ENCODE results near the gene MRC2. TPM values are rescaled to one million over a fixed set of nuclear protein-coding genes. Genes with fewer than 3 reads are reported as not detected.

The MRC2 gene
- polyA plus RNA-seq, 1 experiment = 271 TPM

DNA sequence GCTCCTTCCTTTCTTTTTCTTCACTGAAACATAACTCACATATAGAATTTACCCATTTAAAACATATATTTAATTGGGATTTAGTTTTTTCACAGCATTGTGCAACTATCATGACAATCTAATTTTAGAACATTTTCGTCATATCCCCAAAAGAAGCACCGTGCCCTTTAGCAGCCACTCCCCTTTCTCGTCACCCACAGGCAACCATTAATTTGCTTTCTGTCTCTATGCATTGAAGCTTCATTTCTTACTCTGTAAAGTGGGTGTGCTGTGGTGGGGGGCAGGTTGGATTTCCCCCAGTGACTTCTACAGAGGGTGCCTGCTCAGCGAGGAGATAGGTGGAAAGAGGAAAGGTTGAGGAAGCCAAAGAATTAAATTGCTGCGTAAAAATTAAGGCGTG, 35.8 kb downstream of the MRC2 start:
- peaks cover 28% of the 10 kb centered on the region for H3K36me3 ChIP-seq (ENCODE audit: control insufficient read depth, insufficient read depth, low read length)
- H3K27me3 ChIP-seq (ENCODE audit: control insufficient read depth, insufficient read depth, low read length) = no peaks in the 10 kb centered on the region
- H3K4me3 ChIP-seq (ENCODE audit: low read depth, low read length) = no peak overlapping the region
- TF ChIP-seq, protein P1, sequence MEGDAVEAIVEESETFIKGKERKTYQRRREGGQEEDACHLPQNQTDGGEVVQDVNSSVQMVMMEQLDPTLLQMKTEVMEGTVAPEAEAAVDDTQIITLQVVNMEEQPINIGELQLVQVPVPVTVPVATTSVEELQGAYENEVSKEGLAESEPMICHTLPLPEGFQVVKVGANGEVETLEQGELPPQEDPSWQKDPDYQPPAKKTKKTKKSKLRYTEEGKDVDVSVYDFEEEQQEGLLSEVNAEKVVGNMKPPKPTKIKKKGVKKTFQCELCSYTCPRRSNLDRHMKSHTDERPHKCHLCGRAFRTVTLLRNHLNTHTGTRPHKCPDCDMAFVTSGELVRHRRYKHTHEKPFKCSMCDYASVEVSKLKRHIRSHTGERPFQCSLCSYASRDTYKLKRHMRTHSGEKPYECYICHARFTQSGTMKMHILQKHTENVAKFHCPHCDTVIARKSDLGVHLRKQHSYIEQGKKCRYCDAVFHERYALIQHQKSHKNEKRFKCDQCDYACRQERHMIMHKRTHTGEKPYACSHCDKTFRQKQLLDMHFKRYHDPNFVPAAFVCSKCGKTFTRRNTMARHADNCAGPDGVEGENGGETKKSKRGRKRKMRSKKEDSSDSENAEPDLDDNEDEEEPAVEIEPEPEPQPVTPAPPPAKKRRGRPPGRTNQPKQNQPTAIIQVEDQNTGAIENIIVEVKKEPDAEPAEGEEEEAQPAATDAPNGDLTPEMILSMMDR (IDR thresholded peaks at IDR 0.05; ENCODE audit: insufficient read depth, low read depth, low read length) = no peak
- no peak for DNase-seq (ENCODE audit: low read depth)
- CTCF ChIA-PET = interaction anchor here (2.3 kb wide), 1 partner anchor 9 kb away, joined by 7 read pairs; no protein-coding TSS in a partner anchor
- POLR2A ChIA-PET = no interaction called here

DNA sequence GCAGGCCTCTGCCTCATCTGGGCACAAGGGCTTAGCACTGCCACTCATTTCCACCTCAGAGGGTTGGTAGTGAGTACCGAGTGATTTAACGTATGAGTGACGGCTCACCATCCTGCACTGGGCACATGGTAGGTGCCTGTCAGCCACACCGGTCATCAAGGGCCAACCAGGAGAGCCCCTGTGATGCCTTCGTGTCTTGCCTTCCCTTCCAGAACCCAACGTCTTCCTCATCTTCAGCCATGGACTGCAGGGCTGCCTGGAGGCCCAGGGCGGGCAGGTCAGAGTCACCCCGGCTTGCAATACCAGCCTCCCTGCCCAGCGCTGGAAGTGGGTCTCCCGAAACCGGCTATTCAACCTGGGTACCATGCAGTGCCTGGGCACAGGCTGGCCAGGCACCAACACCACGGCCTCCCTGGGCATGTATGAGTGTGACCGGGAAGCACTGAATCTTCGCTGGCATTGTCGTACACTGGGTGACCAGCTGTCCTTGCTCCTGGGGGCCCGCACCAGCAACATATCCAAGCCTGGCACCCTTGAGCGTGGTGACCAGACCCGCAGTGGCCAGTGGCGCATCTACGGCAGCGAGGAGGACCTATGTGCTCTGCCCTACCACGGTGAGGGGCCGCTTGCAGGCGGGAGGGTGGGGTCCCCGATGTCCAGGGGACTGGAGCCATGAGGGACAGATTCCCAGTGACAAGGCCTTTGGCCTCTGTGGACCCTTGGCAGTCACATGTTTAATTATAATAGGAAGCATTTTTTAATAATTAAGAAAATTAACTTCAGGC, 37.1 kb downstream of the MRC2 start:
- CTCF ChIA-PET = no interaction called here
- H3K36me3 ChIP-seq (ENCODE audit: control insufficient read depth, insufficient read depth, low read length) = peaks cover 34% of the 10 kb centered on the region
- POLR2A ChIA-PET = no interaction called here
- H3K4me3 ChIP-seq (ENCODE audit: low read depth, low read length) = no peak overlapping the region
- TF ChIP-seq, protein P1 (IDR thresholded peaks at IDR 0.05; ENCODE audit: insufficient read depth, low read depth, low read length) = no peak
- H3K27me3 ChIP-seq (ENCODE audit: control insufficient read depth, insufficient read depth, low read length) = no peaks in the 10 kb centered on the region
- no peak for DNase-seq (ENCODE audit: low read depth)

DNA sequence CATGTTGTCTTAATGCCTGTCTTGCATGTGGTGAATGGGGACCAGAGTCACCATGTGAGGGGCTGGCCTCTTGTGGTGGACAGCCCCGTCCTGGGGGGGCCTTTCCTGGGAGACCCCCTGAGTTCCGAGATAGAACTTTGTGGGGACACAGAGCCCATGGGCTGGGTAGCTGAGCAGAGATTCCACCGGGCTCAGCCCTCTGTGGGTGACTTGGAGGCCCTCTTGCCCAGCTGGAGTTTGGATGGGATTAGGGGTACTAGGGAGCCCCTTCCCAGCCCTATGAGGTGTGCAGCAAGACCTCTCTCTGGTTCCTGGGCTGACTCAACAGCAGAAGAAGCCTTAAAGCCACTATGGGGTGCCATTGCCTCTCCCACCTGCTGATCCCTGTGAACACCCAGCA, 38.1 kb downstream of the MRC2 start:
- no peak for DNase-seq (ENCODE audit: low read depth)
- ChIA-PET POLR2A (no interaction called here), CTCF (no interaction called here)
- TF ChIP-seq, protein P1 (IDR thresholded peaks at IDR 0.05; ENCODE audit: insufficient read depth, low read depth, low read length) = no peak
- Histone ChIP-seq H3K27me3 (ENCODE audit: control insufficient read depth, insufficient read depth, low read length) (no peaks in the 10 kb centered on the region), H3K36me3 (ENCODE audit: control insufficient read depth, insufficient read depth, low read length) (peaks cover 43% of the 10 kb centered on the region), H3K4me3 (ENCODE audit: low read depth, low read length) (no peak overlapping the region)

DNA sequence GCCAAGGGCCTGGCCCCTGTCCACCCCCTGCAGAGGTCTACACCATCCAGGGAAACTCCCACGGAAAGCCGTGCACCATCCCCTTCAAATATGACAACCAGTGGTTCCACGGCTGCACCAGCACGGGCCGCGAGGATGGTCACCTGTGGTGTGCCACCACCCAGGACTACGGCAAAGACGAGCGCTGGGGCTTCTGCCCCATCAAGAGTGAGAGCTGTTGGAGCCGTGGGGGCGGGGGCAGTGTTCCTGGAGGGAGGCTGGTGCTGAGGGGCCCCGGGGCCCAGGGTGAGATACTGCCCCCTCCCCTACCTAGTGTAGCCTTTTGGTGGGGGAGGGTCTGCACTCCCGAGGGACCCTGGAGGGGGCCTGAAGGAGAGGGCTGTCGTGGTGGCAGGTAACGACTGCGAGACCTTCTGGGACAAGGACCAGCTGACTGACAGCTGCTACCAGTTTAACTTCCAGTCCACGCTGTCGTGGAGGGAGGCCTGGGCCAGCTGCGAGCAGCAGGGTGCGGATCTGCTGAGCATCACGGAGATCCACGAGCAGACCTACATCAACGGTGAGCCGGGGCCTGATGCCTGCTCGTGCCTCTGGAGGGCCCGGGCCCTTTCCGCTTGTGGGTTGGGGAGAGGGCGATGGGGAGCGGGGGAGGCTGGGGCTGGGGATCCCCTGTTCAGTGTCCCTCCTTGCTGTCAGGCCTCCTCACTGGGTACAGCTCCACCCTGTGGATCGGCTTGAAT, 38.8 kb downstream of the MRC2 start:
- CTCF ChIA-PET = no interaction called here
- H3K4me3 ChIP-seq (ENCODE audit: low read depth, low read length) = no peak overlapping the region
- POLR2A ChIA-PET = no interaction called here
- peaks cover 43% of the 10 kb centered on the region for H3K36me3 ChIP-seq (ENCODE audit: control insufficient read depth, insufficient read depth, low read length)
- no peak for DNase-seq (ENCODE audit: low read depth)
- TF ChIP-seq, protein P1 (IDR thresholded peaks at IDR 0.05; ENCODE audit: insufficient read depth, low read depth, low read length) = no peak
- no peaks in the 10 kb centered on the region for H3K27me3 ChIP-seq (ENCODE audit: control insufficient read depth, insufficient read depth, low read length)

DNA sequence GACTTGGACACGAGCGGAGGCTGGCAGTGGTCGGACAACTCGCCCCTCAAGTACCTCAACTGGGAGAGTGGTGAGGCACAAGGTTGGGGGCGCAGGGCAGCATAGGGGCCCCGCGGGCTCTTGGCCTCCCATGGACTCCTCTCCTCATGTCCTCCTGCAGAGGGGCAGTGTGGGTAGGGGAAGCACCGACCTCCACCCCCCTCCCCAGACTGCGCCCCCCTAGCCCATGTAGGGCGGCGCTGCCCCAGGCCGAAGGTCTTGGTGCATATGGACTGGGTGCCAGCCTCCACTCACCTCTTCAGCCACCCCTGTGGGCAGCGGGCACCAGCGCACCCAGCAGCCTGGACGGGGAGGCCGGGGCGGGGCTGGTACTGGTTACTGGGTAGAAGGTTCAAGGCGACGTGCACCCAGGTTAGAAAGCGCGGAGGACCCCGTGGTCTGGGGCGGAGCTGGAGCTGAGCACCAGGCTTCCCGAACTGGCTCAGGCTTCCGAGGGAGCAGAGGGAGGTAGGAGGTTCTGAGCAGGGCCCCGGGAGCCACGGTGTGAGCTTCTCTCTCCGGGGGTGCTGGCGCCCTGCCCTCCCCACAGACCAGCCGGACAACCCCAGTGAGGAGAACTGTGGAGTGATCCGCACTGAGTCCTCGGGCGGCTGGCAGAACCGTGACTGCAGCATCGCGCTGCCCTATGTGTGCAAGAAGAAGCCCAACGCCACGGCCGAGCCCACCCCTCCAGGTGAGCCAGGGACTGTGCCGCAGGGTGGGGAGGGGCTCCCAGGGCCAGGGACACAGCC, 39.5 kb downstream of the MRC2 start:
- peaks cover 50% of the 10 kb centered on the region for H3K36me3 ChIP-seq (ENCODE audit: control insufficient read depth, insufficient read depth, low read length)
- TF ChIP-seq, protein P1 (IDR thresholded peaks at IDR 0.05; ENCODE audit: insufficient read depth, low read depth, low read length) = no peak
- ChIA-PET POLR2A (no interaction called here), CTCF (no interaction called here)
- H3K4me3 ChIP-seq (ENCODE audit: low read depth, low read length) = no peak overlapping the region
- no peaks in the 10 kb centered on the region for H3K27me3 ChIP-seq (ENCODE audit: control insufficient read depth, insufficient read depth, low read length)
- DNase-seq (ENCODE audit: low read depth) = no peak

Measured in BJ (cell line).